ENCODE results near the gene SLC2A2. TPM values are rescaled to one million over a fixed set of nuclear protein-coding genes. Genes with fewer than 3 reads are reported as not detected.

Gene SLC2A2
- total RNA-seq, 1 donor = not detected

DNA sequence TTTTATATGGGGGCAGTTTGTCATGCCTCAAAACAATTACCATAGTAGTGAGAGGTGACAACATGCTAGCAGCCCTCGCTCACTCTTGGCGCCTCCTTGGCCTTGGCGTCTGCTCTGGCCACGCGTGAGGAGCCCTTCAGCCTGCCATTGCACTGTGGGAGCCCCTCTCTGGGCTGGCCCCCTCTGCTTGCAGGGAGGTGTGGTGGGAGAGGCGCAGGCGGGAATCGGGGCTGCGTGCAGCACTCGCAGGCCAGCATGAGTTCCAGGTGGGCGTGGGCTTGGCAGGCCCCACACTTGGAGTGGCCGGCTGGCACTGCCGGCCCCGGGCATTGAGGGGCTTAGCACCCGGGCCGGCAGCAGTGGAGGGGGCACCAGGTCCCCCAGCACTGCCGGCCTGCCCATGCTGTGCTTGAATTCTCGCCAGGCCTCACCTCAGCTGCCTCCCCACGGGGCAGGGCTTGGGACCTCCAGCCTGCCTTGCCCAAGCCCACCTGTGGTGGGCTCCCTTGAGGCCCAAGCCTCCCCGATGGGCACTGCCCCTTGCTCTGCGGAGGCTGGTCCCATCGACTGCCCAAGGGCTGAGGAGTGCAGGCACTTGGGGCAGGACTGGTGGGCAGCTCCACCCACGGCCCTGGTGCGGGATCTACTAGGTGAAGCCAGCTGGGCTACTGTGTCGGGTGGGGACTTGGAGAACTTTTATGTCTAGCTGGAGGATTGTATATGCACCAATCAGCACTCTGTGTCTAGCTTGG lies 79.3 kb downstream of the SLC2A2 start:
- DNase-seq (ENCODE audit: low read depth in 2 of 3, low spot score in 2 of 3) = no peak

Small RNA genes within 50 kb of the gene (small RNA-seq; reads per million reads assigned to genes)
- 0.41 reads per million for gene RNU1-70P

Other genes starting within 250 kb of the SLC2A2 start
- 13.7 TPM for gene RPL22L1, start 156.5 kb downstream of the SLC2A2 start, total RNA-seq
- 1.1 TPM for gene EIF5A2, start 118.1 kb downstream of the SLC2A2 start, total RNA-seq